Measurements from ENCODE around the gene ANTXR2.
"Not testable (repeated sequence)": the region's sequence is repeated elsewhere in the genome, so short reads cannot be mapped to it uniquely, and the experiment has no call there.

ANTXR2 gene

GRCh38 chr4:80072744-80073472 is at the start of gene ANTXR2:
Gene ANTXR2 (minus strand): TSS chr4:80073229. CDS start chr4:80072560, 669 bp downstream.
- peak; percentile 94 for DNase-seq (ENCODE audit: low read depth)

- DNase-seq (ENCODE audit: low read depth), result not testable (repeated sequence)
Measured at GRCh38 chr4:80121815-80122214, 48.8 kb upstream of the ANTXR2 start.

GRCh38 chr4:80119620-80120019 is 46.6 kb upstream of the ANTXR2 start:
- not testable (repeated sequence) for DNase-seq (ENCODE audit: low read depth)

GRCh38 chr4:80116516-80116915 is 43.5 kb upstream of the ANTXR2 start:
- no peak for DNase-seq (ENCODE audit: low read depth)

- DNase-seq (ENCODE audit: low read depth), result no peak
Measured at GRCh38 chr4:80115368-80116181, 42.5 kb upstream of the ANTXR2 start.

GRCh38 chr4:80114732-80115265 is 41.8 kb upstream of the ANTXR2 start:
- no peak for DNase-seq (ENCODE audit: low read depth)

GRCh38 chr4:80113615-80114014 is 40.6 kb upstream of the ANTXR2 start:
- no peak for DNase-seq (ENCODE audit: low read depth)

GRCh38 chr4:80112236-80112635 is 39.2 kb upstream of the ANTXR2 start:
- DNase-seq (ENCODE audit: low read depth), result peak; percentile 58

GRCh38 chr4:80111276-80111675 is 38.2 kb upstream of the ANTXR2 start:
- no peak for DNase-seq (ENCODE audit: low read depth)

GRCh38 chr4:80107374-80107773 is 34.3 kb upstream of the ANTXR2 start:
- no peak for DNase-seq (ENCODE audit: low read depth)

- no peak for DNase-seq (ENCODE audit: low read depth)
Measured at GRCh38 chr4:80104927-80105326, 31.9 kb upstream of the ANTXR2 start.

- DNase-seq (ENCODE audit: low read depth), result no peak
Measured at GRCh38 chr4:80103629-80104028, 30.6 kb upstream of the ANTXR2 start.

- DNase-seq (ENCODE audit: low read depth), result no peak
Measured at GRCh38 chr4:80101792-80102116, 28.7 kb upstream of the ANTXR2 start.

- DNase-seq (ENCODE audit: low read depth), result no peak
Measured at GRCh38 chr4:80101071-80101791, 28.2 kb upstream of the ANTXR2 start.

- DNase-seq (ENCODE audit: low read depth), result no peak
Measured at GRCh38 chr4:80099671-80100070, 26.6 kb upstream of the ANTXR2 start.

GRCh38 chr4:80098635-80099034 is 25.6 kb upstream of the ANTXR2 start:
- DNase-seq (ENCODE audit: low read depth), result no peak

GRCh38 chr4:80097400-80098177 is 24.6 kb upstream of the ANTXR2 start:
- peak; percentile 82 for DNase-seq (ENCODE audit: low read depth)

- no peak for DNase-seq (ENCODE audit: low read depth)
Measured at GRCh38 chr4:80096175-80096850, 23.3 kb upstream of the ANTXR2 start.

GRCh38 chr4:80094191-80094590 is 21.2 kb upstream of the ANTXR2 start:
- DNase-seq (ENCODE audit: low read depth), result no peak

GRCh38 chr4:80093563-80093962 is 20.5 kb upstream of the ANTXR2 start:
- DNase-seq (ENCODE audit: low read depth), result no peak

- no peak for DNase-seq (ENCODE audit: low read depth)
Measured at GRCh38 chr4:80092847-80093246, 19.8 kb upstream of the ANTXR2 start.

Measured in GM04504 (cell line).